Neuronal stem cell (in vitro differentiated cells): ENCODE data around the gene SMYD5.

Experiments used
- DNase-seq: peaks from one replicate; pipeline ENCODE4 v3.0.0-alpha.2; 2013; ENCODE audit warnings: low spot score
- H2AFZ ChIP-seq: one replicate; pipeline ENCODE4 v1.6.1; 2013; ENCODE audit warnings: mild to moderate bottlenecking, low read length, inconsistent platforms
- H2AK5ac ChIP-seq: 2 replicates; pipeline ENCODE4 v1.6.1; 2013; ENCODE audit warnings: low read depth, mild to moderate bottlenecking, inconsistent platforms, low read length, moderate library complexity, mixed read lengths
- H2BK120ac ChIP-seq: 2 replicates; pipeline ENCODE4 v1.6.1; 2013; ENCODE audit warnings: low read depth, mild to moderate bottlenecking, inconsistent platforms, low read length, moderate library complexity, mixed read lengths
- H2BK12ac ChIP-seq: one replicate; pipeline ENCODE4 v1.6.1; 2013; ENCODE audit warnings: low read length, inconsistent platforms
- H2BK15ac ChIP-seq: 2 replicates; pipeline ENCODE4 v1.6.1; 2013; ENCODE audit warnings: mild to moderate bottlenecking, low read length, inconsistent platforms, mixed read lengths
- H2BK5ac ChIP-seq: one replicate; pipeline ENCODE4 v1.6.1; 2013; ENCODE audit warnings: inconsistent platforms, mild to moderate bottlenecking, low read length, moderate library complexity
- H3K14ac ChIP-seq: one replicate; pipeline ENCODE4 v1.6.1; 2013; ENCODE audit warnings: low read length, inconsistent platforms
- H3K18ac ChIP-seq: 2 replicates; pipeline ENCODE4 v1.6.1; 2013; ENCODE audit warnings: low read length, inconsistent platforms
- H3K23ac ChIP-seq: 2 replicates; pipeline ENCODE4 v1.6.1; 2013; ENCODE audit warnings: low read depth, mild to moderate bottlenecking, mixed read lengths, low read length, inconsistent platforms; ENCODE audit not compliant: poor library complexity
- H3K27ac ChIP-seq: replicated peaks from 3 replicates; pipeline ENCODE4 v1.5.1; 2013; ENCODE audit warnings: low read length, inconsistent platforms
- H3K27me3 ChIP-seq, 3 experiments: 2 replicates each; pipeline ENCODE4 v1.6.1; 2013; ENCODE audit warnings: low read length in 3 of 3, mild to moderate bottlenecking in 2 of 3, inconsistent platforms in 1 of 3, low read depth in 1 of 3, mixed read lengths in 1 of 3, moderate library complexity in 1 of 3; ENCODE audit not compliant: control insufficient read depth in 3 of 3, insufficient read depth in 3 of 3
- H3K36me3 ChIP-seq, 2 donors: replicated peaks in 1 of 2; 2 replicates each; pipeline ENCODE4 v1.6.1; 2013; ENCODE audit warnings: low read length in 2 of 2; ENCODE audit not compliant: control insufficient read depth in 2 of 2, insufficient read depth in 2 of 2
- H3K4ac ChIP-seq: 2 replicates; pipeline ENCODE4 v1.6.1; 2013; ENCODE audit warnings: inconsistent platforms, mild to moderate bottlenecking, low read length, moderate library complexity
- H3K4me1 ChIP-seq, 2 donors: 1 replicate in 1 of 2; 2 replicates in 1 of 2; pipeline ENCODE4 v1.6.1; 2013; ENCODE audit warnings: low read length in 2 of 2, low read depth in 1 of 2; ENCODE audit not compliant: control insufficient read depth in 2 of 2, insufficient read depth in 1 of 2
- H3K4me2 ChIP-seq: one replicate; pipeline ENCODE4 v1.6.1; 2013; ENCODE audit warnings: mild to moderate bottlenecking, low read length, inconsistent platforms; ENCODE audit not compliant: insufficient read depth, poor library complexity, severe bottlenecking
- H3K4me3 ChIP-seq, 2 donors: 2 replicates each; pipeline ENCODE4 v1.5.1; 2013; ENCODE audit warnings: low read length in 2 of 2, mild to moderate bottlenecking in 2 of 2, inconsistent platforms in 1 of 2, moderate library complexity in 1 of 2
- H3K79me1 ChIP-seq: one replicate; pipeline ENCODE4 v1.6.1; 2013; ENCODE audit warnings: low read depth, mild to moderate bottlenecking, inconsistent platforms, low read length, moderate library complexity
- H3K9ac ChIP-seq: one replicate; pipeline ENCODE4 v1.6.1; 2013; ENCODE audit warnings: mild to moderate bottlenecking, low read depth, low read length, inconsistent platforms; ENCODE audit not compliant: poor library complexity
- H3K9me3 ChIP-seq, 2 donors: replicated peaks in 1 of 2; 2 replicates each; pipeline versions ENCODE3 to v1.6.1; 2013; ENCODE audit warnings: low read length in 2 of 2, mild to moderate bottlenecking in 2 of 2, inconsistent platforms in 1 of 2, low read depth in 1 of 2, mixed read lengths in 1 of 2, moderate library complexity in 1 of 2; ENCODE audit not compliant: control insufficient read depth in 2 of 2, insufficient read depth in 1 of 2
- H4K8ac ChIP-seq: one replicate; pipeline ENCODE4 v1.6.1; 2013; ENCODE audit warnings: low read depth, mild to moderate bottlenecking, inconsistent platforms, low read length, moderate library complexity
- H4K91ac ChIP-seq: one replicate; pipeline ENCODE4 v1.6.1; 2013; ENCODE audit warnings: low read length, low read depth, mild to moderate bottlenecking, inconsistent platforms; ENCODE audit not compliant: poor library complexity
- WGBS, 2 donors: extraction: QIAGEN DNeasy Blood & Tissue Kit; methylation state at CpG; one replicate each; pipeline ENCODE4 v1.1.7; 2013; ENCODE audit warnings: missing lambda C conversion rate in 2 of 2, mixed read lengths in 1 of 2; ENCODE audit not compliant: insufficient read length in 2 of 2, insufficient replicate concordance in 1 of 2; ENCODE audit errors: extremely low coverage in 2 of 2; 5-methylcytosine and 5-hydroxymethylcytosine counted together

Gene SMYD5

GRCh38 chr2:73255907-73256617 lies 42.0 kb downstream of the SMYD5 start:
- Histone ChIP-seq H3K4me2 (no peak overlapping the region), H4K8ac (no peak overlapping the region)
- WGBS, 2 donors, result no CpG with 5 or more reads among the region's 5 CpGs

GRCh38 chr2:73256618-73256922 lies 42.5 kb downstream of the SMYD5 start:
- DNase-seq, result no peak
- H2BK15ac ChIP-seq, result no peak overlapping the region
- H3K4me2 ChIP-seq, result no peak overlapping the region
- H2AK5ac ChIP-seq, result no peak overlapping the region
- WGBS, 2 donors, result no CpG with 5 or more reads among the region's 1 CpG
- no peak overlapping the region for H4K8ac ChIP-seq
- H3K4ac ChIP-seq, result no peak overlapping the region
- peaks cover 20 to 50% of the 10 kb centered on the region in 2 donors for H3K36me3 ChIP-seq
- H3K9me3 ChIP-seq, result no peaks in the 10 kb centered on the region
- no peak overlapping the region for H3K23ac ChIP-seq
- H4K91ac ChIP-seq, result no peak overlapping the region
- H3K14ac ChIP-seq, result no peak overlapping the region
- no peak overlapping the region for H3K18ac ChIP-seq
- no peaks in the 10 kb centered on the region for H3K79me1 ChIP-seq
- no peak overlapping the region for H2BK12ac ChIP-seq
- no peak overlapping the region for H3K27ac ChIP-seq
- H3K4me3 ChIP-seq, result no peak overlapping the region
- H3K9ac ChIP-seq, result no peak overlapping the region
- H3K4me1 ChIP-seq, result peaks cover 0 to 4% of the 10 kb centered on the region in 2 donors
- H2AFZ ChIP-seq, result no peak overlapping the region
- no peaks in the 10 kb centered on the region for H3K27me3 ChIP-seq
- H2BK120ac ChIP-seq, result no peak overlapping the region
- no peak overlapping the region for H2BK5ac ChIP-seq

More at GRCh38 chr2:73255907-73256617, 42.0 kb downstream of the SMYD5 start:
- H3K14ac ChIP-seq, result no peak overlapping the region
- peaks cover 0 to 4% of the 10 kb centered on the region in 2 donors for H3K4me1 ChIP-seq
- DNase-seq, result no peak
- H4K91ac ChIP-seq, result no peak overlapping the region
- H3K79me1 ChIP-seq, result no peaks in the 10 kb centered on the region
- H2BK5ac ChIP-seq, result no peak overlapping the region
- H3K36me3 ChIP-seq, result peaks cover 24 to 55% of the 10 kb centered on the region in 2 donors
- no peak overlapping the region for H3K9ac ChIP-seq
- no peak overlapping the region for H2AFZ ChIP-seq
- no peak overlapping the region for H3K18ac ChIP-seq
- no peak overlapping the region for H2BK15ac ChIP-seq
- no peaks in the 10 kb centered on the region for H3K27me3 ChIP-seq
- H3K4me3 ChIP-seq, result no peak overlapping the region
- no peak overlapping the region for H2AK5ac ChIP-seq
- H2BK120ac ChIP-seq, result no peak overlapping the region
- no peaks in the 10 kb centered on the region for H3K9me3 ChIP-seq
- no peak overlapping the region for H3K27ac ChIP-seq
- H3K4ac ChIP-seq, result no peak overlapping the region
- no peak overlapping the region for H3K23ac ChIP-seq
- no peak overlapping the region for H2BK12ac ChIP-seq

- Histone ChIP-seq H3K9ac (no peak overlapping the region), H2BK12ac (no peak overlapping the region), H2AFZ (no peak overlapping the region), H3K36me3 (peaks cover 20 to 46% of the 10 kb centered on the region in 2 donors), H2BK5ac (no peak overlapping the region), H4K91ac (no peak overlapping the region), H3K4me2 (no peak overlapping the region), H3K4me3 (no peak overlapping the region), H3K27me3 (no peaks in the 10 kb centered on the region), H3K4ac (no peak overlapping the region), H3K14ac (no peak overlapping the region), H3K4me1 (peaks cover 0 to 4% of the 10 kb centered on the region in 2 donors), H3K23ac (no peak overlapping the region), H3K79me1 (no peaks in the 10 kb centered on the region), H2BK15ac (no peak overlapping the region), H2AK5ac (no peak overlapping the region), H2BK120ac (no peak overlapping the region), H3K18ac (no peak overlapping the region), H3K9me3 (no peaks in the 10 kb centered on the region), H4K8ac (no peak overlapping the region), H3K27ac (no peak overlapping the region)
- no CpG with 5 or more reads among the region's 2 CpGs for WGBS, 2 donors
- no peak for DNase-seq
These were observed 43.0 kb downstream of the SMYD5 start for GRCh38 chr2:73257021-73257420.

DNA sequence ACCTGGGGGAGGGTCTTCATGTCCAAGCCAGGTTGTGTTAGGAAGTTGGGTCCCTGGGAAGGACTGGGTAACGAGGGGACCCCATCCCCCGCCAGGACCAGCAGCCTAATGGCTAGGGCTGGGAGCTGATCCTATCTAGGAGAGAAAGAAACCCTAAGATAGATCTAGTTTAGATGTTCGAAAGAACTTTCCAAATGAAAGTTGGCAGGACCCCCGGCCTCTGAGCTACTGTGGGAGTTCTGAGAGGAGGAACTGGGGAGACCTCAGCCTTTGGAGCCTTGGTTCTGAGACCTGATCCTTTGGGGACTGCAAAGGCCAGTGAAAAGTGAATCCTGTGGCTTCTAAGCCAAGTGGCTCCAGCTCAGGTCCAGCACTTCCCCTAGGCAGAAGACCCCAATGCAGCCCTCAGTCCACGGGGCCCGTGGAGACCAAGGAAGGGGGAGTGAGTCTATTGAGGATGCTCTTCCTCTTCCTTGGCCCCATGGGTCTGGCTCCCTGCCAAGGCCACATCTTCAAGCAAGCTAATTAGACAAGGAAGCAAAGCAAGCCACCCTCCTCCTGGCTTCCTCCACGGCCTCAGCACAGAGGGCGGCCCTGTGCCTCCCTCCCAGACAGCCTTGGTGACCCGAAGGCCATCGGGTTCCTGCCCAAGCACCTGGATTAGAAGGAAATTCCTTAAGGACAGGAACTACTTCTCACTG lies 43.5 kb downstream of the SMYD5 start:
- no peak overlapping the region for H4K91ac ChIP-seq
- no peak overlapping the region for H3K9ac ChIP-seq
- no CpG with 5 or more reads among the region's 10 CpGs for WGBS, 2 donors
- H3K79me1 ChIP-seq, result no peaks in the 10 kb centered on the region
- H3K4me1 ChIP-seq, result peaks cover 0 to 4% of the 10 kb centered on the region in 2 donors
- no peak overlapping the region for H2BK15ac ChIP-seq
- H2BK120ac ChIP-seq, result no peak overlapping the region
- H3K27ac ChIP-seq, result no peak overlapping the region
- no peak overlapping the region for H2BK5ac ChIP-seq
- H2AFZ ChIP-seq, result no peak overlapping the region
- no peak for DNase-seq
- no peak overlapping the region for H3K18ac ChIP-seq
- no peak overlapping the region for H4K8ac ChIP-seq
- H3K14ac ChIP-seq, result no peak overlapping the region
- no peak overlapping the region for H3K23ac ChIP-seq
- no peak overlapping the region for H3K4me2 ChIP-seq
- no peak overlapping the region for H2BK12ac ChIP-seq
- H2AK5ac ChIP-seq, result no peak overlapping the region
- H3K4me3 ChIP-seq, result no peak overlapping the region
- no peaks in the 10 kb centered on the region for H3K27me3 ChIP-seq
- no peaks in the 10 kb centered on the region for H3K9me3 ChIP-seq
- no peak overlapping the region for H3K4ac ChIP-seq
- peaks cover 16 to 41% of the 10 kb centered on the region in 2 donors for H3K36me3 ChIP-seq
